Hematopoietic multipotent progenitor cell (in vitro differentiated cells): ENCODE data around the gene RBMS1. TPM values are rescaled to one million over a fixed set of nuclear protein-coding genes. Genes with fewer than 3 reads are reported as not detected.

Source experiments
- DNase-seq, 3 donors: peaks; one replicate each; pipeline ENCODE4 v3.0.0-alpha.2; 2011 to 2015; ENCODE audit warnings: low read depth in 2 of 3, low spot score in 2 of 3
- total RNA-seq: library from RNA; depleted of rRNA; stranded (reverse); fragments of >200 nt; gene quantifications from one replicate; pipeline ENCODE4 v1.2.3, GENCODE V29; 2012

The RBMS1 gene
- total RNA-seq, 1 donor, result 29.6 TPM

- DNase-seq, result peak in 1 of 3 donors; percentile 42
Observed at GRCh38 chr2:160289126-160289525, 204.5 kb downstream of the RBMS1 start.

GRCh38 chr2:160288324-160288723 lies 205.3 kb downstream of the RBMS1 start:
- no peak for DNase-seq

GRCh38 chr2:160287476-160287875 lies 206.1 kb downstream of the RBMS1 start:
- no peak for DNase-seq

GRCh38 chr2:160286551-160286950 lies 207.1 kb downstream of the RBMS1 start:
- DNase-seq, result no peak

- no peak for DNase-seq
Observed at GRCh38 chr2:160283675-160284074, 209.9 kb downstream of the RBMS1 start.

GRCh38 chr2:160282063-160282580 lies 211.5 kb downstream of the RBMS1 start:
- no peak for DNase-seq

- no peak for DNase-seq
Observed at GRCh38 chr2:160281213-160281612, 212.4 kb downstream of the RBMS1 start.

GRCh38 chr2:160279813-160280465 lies 213.7 kb downstream of the RBMS1 start:
- DNase-seq, result peak in 1 of 3 donors; percentile 31

GRCh38 chr2:160278879-160279177 lies 214.8 kb downstream of the RBMS1 start:
- no peak for DNase-seq

- DNase-seq, result no peak
Observed at GRCh38 chr2:160278101-160278878, 215.3 kb downstream of the RBMS1 start.

GRCh38 chr2:160277151-160277550 lies 216.5 kb downstream of the RBMS1 start:
- no peak for DNase-seq

GRCh38 chr2:160275656-160276055 lies 218.0 kb downstream of the RBMS1 start:
- DNase-seq, result no peak

- no peak for DNase-seq
Observed at GRCh38 chr2:160271171-160272086, 222.2 kb downstream of the RBMS1 start.

GRCh38 chr2:160270571-160271113 lies 223.0 kb downstream of the RBMS1 start:
- no peak for DNase-seq

GRCh38 chr2:160269803-160270570 lies 223.6 kb downstream of the RBMS1 start:
- peak; percentile 43 to 89 (median 85) for DNase-seq

GRCh38 chr2:160269365-160269764 lies 224.2 kb downstream of the RBMS1 start:
- DNase-seq, result no peak

GRCh38 chr2:160268151-160268781 lies 225.3 kb downstream of the RBMS1 start:
- no peak for DNase-seq

GRCh38 chr2:160267692-160268091 lies 225.9 kb downstream of the RBMS1 start:
- no peak for DNase-seq

GRCh38 chr2:160267022-160267421 lies 226.6 kb downstream of the RBMS1 start:
- DNase-seq, result no peak
